ENCODE measurements around the gene ASB15.

ASB15 gene

GRCh38 chr7:123615344-123615743, 13.7 kb downstream of the ASB15 start:
- Histone ChIP-seq H4K20me1 (ENCODE audit: insufficient read depth, low read length) (no peaks in the 10 kb centered on the region), H3K36me3 (ENCODE audit: insufficient read depth, low read length) (no peaks in the 10 kb centered on the region), H3K4me3 (ENCODE audit: low read depth in 1 of 2, low read length in 2 of 2) (no peak overlapping the region), H3K9me3 (ENCODE audit: insufficient read depth, low read length, severe bottlenecking) (no peaks in the 10 kb centered on the region), H3K79me2 (ENCODE audit: insufficient read depth, low read length) (no peaks in the 10 kb centered on the region), H3K9ac (ENCODE audit: low read depth, low read length) (no peak overlapping the region), H3K4me1 (ENCODE audit: insufficient read depth, low read length) (no peaks in the 10 kb centered on the region), H2AFZ (ENCODE audit: low read depth, low read length) (no peak overlapping the region), H3K27ac (ENCODE audit: low read length) (no peak overlapping the region), H3K27me3 (ENCODE audit: insufficient read depth, low read length, poor library complexity) (no peaks in the 10 kb centered on the region), H3K4me2 (ENCODE audit: insufficient read depth, low read length) (no peak overlapping the region)
- DNase-seq (no peak), ATAC-seq (ENCODE audit: insufficient read depth, low read depth) (no peak)
- TF ChIP-seq CTCF (IDR thresholded peaks at IDR 0.05; ENCODE audit: borderline replicate concordance, extremely low read depth, low read length, poor library complexity, severe bottlenecking) (no peak), EZH2 (IDR thresholded peaks at IDR 0.05; ENCODE audit: borderline replicate concordance, low read depth, low read length, severe bottlenecking) (no peak)

GRCh38 chr7:123616223-123616622, 14.6 kb downstream of the ASB15 start:
- Histone ChIP-seq H4K20me1 (ENCODE audit: insufficient read depth, low read length) (no peaks in the 10 kb centered on the region), H2AFZ (ENCODE audit: low read depth, low read length) (no peak overlapping the region), H3K9me3 (ENCODE audit: insufficient read depth, low read length, severe bottlenecking) (no peaks in the 10 kb centered on the region), H3K27ac (ENCODE audit: low read length) (no peak overlapping the region), H3K27me3 (ENCODE audit: insufficient read depth, low read length, poor library complexity) (no peaks in the 10 kb centered on the region), H3K4me2 (ENCODE audit: insufficient read depth, low read length) (no peak overlapping the region), H3K9ac (ENCODE audit: low read depth, low read length) (no peak overlapping the region), H3K79me2 (ENCODE audit: insufficient read depth, low read length) (no peaks in the 10 kb centered on the region), H3K36me3 (ENCODE audit: insufficient read depth, low read length) (no peaks in the 10 kb centered on the region), H3K4me3 (ENCODE audit: low read depth in 1 of 2, low read length in 2 of 2) (no peak overlapping the region), H3K4me1 (ENCODE audit: insufficient read depth, low read length) (no peaks in the 10 kb centered on the region)
- no peak for TF ChIP-seq CTCF (IDR thresholded peaks at IDR 0.05; ENCODE audit: borderline replicate concordance, extremely low read depth, low read length, poor library complexity, severe bottlenecking)
- TF ChIP-seq EZH2 (IDR thresholded peaks at IDR 0.05; ENCODE audit: borderline replicate concordance, low read depth, low read length, severe bottlenecking): no peak
- DNase-seq (no peak), ATAC-seq (ENCODE audit: insufficient read depth, low read depth) (no peak)

- no peak overlapping the region for H3K9ac ChIP-seq (ENCODE audit: low read depth, low read length)
- H3K36me3 ChIP-seq (ENCODE audit: insufficient read depth, low read length): no peaks in the 10 kb centered on the region
- H2AFZ ChIP-seq (ENCODE audit: low read depth, low read length): no peak overlapping the region
- no peak overlapping the region for H3K27ac ChIP-seq (ENCODE audit: low read length)
- no peaks in the 10 kb centered on the region for H4K20me1 ChIP-seq (ENCODE audit: insufficient read depth, low read length)
- TF ChIP-seq CTCF (IDR thresholded peaks at IDR 0.05; ENCODE audit: borderline replicate concordance, extremely low read depth, low read length, poor library complexity, severe bottlenecking) (no peak), EZH2 (IDR thresholded peaks at IDR 0.05; ENCODE audit: borderline replicate concordance, low read depth, low read length, severe bottlenecking) (no peak)
- H3K9me3 ChIP-seq (ENCODE audit: insufficient read depth, low read length, severe bottlenecking): no peaks in the 10 kb centered on the region
- no peaks in the 10 kb centered on the region for H3K27me3 ChIP-seq (ENCODE audit: insufficient read depth, low read length, poor library complexity)
- ATAC-seq (ENCODE audit: insufficient read depth, low read depth) (no peak), DNase-seq (no peak)
- no peaks in the 10 kb centered on the region for H3K79me2 ChIP-seq (ENCODE audit: insufficient read depth, low read length)
- H3K4me3 ChIP-seq (ENCODE audit: low read depth in 1 of 2, low read length in 2 of 2): no peak overlapping the region
- no peak overlapping the region for H3K4me2 ChIP-seq (ENCODE audit: insufficient read depth, low read length)
- no peaks in the 10 kb centered on the region for H3K4me1 ChIP-seq (ENCODE audit: insufficient read depth, low read length)
Observed at GRCh38 chr7:123621707-123622106, 20.1 kb downstream of the ASB15 start.
